ENCODE data around the gene CASZ1.

The CASZ1 gene

DNA sequence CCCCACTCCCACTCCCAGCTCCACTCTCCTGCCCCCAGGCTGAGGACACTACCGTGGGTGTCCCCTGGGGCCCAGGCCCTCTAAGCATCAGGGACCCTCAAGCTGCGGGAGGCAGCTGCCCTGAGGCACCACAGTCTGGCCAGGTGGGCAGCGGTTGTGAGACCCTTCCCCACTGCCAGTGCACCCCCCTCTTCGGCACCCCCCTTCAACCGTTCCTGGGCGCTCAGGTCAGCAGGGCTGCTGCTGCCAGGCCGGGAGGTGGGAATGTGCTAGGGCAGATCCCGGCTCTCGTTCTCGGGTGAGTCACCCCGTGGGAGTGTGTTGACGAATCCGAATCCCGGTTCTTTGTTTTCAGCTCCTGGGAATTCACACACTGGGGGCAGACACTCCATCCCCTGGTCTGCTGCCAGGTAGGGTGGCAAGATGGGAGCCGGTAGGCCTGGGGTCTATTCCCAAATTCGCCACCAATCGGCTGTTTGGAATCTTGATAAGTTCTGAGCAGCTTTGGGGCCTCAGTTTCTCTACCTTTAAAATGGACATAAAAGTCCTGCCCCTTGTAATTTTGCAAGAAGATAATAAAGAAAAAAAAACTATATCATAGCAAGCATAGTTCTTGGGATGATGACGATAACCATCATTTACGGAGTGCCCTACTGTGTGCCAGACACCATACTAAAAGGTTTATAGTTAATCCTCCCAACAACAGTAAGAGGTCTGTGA lies 28.5 kb upstream of the CASZ1 start:
- no peak for DNase-seq

DNA sequence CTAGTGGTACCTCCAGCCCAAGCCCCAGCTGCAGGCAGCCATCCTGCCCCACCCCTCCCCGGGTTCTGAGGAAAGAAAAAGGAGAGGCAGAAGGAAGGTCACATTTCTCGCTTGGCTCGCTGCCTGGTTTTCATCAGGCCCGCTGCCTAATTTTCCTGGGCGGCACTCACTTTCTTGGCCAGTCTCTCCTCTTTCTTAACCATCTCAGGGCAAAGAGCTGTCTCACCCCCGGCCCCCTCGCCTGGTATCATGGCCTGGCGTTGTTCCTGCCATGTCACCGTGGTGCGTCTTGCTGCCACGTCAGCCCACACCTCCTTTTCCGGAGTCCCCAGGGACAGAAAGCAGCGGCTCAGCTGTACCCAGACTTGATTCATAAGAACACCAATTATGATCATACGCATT lies 26.6 kb upstream of the CASZ1 start:
- DNase-seq: no peak

GRCh38 chr1:10821388-10821787 lies 24.9 kb upstream of the CASZ1 start:
- no peak for DNase-seq

- DNase-seq: no peak
These were observed 24.0 kb upstream of the CASZ1 start for GRCh38 chr1:10820422-10820821.

GRCh38 chr1:10819198-10819901 lies 22.9 kb upstream of the CASZ1 start:
- DNase-seq: no peak

GRCh38 chr1:10818262-10819197 lies 22.1 kb upstream of the CASZ1 start:
- no peak for DNase-seq

- no peak for DNase-seq
These were observed 20.4 kb upstream of the CASZ1 start for GRCh38 chr1:10816743-10817369.

DNA sequence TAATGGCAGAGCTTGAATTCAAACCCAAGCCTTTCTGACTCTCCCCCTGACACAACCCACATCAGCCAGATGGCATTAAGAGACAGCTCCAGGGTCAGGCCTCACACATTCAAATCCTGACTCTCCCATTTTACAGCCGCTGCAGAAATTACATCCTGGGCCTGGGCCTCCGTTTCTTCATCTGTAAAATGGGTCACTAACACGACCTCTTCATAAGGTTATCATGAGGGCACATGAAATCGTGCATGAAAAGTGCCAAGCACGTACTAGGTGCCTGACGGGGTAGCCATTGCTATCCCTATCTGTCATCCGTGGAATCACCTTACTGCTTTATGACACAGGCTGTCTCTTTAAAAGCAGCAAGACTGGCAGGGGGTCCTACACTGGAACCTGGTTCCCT lies 19.8 kb upstream of the CASZ1 start:
- no peak for DNase-seq

- no peak for DNase-seq
These were observed 19.4 kb upstream of the CASZ1 start for GRCh38 chr1:10815858-10816195.

- no peak for DNase-seq
These were observed 18.8 kb upstream of the CASZ1 start for GRCh38 chr1:10814976-10815857.

DNA sequence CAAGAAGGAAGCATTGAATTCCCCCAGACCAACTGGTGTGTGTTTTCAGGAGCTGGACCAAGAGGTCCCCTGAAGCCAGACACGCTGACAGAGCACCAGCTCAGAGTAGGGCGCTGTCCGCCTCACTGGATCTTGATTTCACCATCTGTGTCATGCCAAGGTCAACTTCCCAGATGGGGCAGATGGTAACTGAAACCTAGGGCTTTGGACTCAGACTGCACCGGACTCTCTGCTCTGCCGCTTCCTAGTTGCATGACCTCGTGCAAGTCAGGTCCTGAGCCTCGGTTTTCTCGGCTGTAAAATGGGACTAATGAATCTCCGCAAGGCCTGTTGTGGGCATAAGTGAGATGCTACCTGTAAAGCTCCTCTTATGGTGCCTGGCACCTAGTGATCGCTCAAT lies 17.9 kb upstream of the CASZ1 start:
- DNase-seq: no peak

GRCh38 chr1:10813799-10814198 lies 17.4 kb upstream of the CASZ1 start:
- no peak for DNase-seq

GRCh38 chr1:10812387-10812915 lies 16.0 kb upstream of the CASZ1 start:
- no peak for DNase-seq

DNA sequence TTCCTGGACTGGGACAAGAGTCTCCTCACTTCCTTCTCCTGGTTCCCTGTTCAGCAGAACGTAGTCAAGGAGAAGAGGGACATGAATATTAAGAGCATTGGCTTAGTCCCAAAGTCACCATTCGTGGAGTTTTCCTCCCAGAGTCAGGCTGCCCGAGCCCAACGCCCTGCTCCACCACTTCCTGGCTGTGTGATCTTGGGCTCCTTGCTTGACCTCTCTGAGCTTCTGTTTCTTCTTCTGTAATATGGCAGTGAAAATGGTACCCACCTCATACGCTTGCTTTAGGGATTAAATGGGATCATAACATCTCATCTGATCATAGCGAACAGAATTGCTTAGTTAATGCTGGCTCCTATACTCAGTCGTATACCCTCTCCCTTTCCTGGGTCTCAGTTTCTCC lies 12.0 kb upstream of the CASZ1 start:
- DNase-seq: no peak

DNA sequence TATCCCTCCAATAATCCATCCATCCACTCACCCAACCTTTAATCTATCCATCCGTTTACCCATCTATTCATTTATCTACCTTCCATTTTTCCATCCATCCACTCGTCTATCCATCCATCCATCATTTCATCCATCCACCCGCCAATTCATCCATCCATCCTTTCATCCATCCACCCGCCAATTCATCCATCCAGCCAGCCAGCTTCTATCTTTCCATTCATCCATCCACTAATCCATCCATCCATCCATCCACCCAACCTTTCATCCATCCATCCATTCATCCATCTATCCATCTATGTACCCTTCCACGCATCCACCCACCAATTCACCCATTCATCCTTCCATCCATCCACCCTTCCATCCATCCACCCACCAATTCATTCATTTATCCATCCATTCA lies 10.5 kb upstream of the CASZ1 start:
- no peak for DNase-seq

DNA sequence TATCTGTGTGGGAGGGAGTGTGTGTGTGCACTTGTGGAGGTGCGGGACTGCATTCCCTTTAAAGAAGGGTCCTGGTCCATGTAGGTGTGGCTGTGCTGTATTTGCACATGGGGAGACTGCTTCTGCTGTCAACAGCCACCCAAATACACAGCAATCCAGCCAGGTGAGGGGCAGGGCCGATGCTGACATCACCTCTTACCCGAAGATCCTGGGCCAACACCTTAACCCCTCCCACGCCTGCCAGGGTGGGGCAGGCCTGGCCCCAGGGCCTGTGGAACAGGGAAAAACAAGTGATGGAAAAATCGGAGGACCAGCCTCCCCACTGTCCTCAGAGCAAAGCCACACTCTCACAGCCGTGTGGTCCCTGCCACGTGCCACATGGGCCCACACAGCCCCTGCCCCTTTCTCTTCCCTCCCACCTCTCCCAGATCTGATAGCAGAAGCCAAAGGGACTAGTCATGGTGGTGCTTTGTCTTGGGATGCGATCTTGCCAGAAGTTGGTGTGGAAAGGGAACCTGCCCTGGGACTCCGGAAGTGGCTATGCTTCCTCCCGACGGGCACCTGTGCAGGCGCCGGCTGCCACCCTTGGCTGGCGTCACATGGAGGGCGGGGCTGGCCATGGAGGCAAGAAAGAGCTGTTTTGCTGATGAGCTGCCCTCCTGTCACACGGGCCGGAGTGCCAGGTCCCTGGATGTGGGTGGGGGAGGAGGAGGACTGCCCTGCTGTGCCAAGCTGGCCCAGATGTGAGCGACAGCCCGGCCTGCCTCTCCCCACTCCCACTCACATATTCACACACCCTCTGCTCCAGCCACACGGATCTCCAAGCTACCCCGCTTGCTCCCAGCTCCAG lies 7.8 kb upstream of the CASZ1 start:
- DNase-seq: no peak

- no peak for DNase-seq
These were observed 6.7 kb upstream of the CASZ1 start for GRCh38 chr1:10802944-10803715.

DNA sequence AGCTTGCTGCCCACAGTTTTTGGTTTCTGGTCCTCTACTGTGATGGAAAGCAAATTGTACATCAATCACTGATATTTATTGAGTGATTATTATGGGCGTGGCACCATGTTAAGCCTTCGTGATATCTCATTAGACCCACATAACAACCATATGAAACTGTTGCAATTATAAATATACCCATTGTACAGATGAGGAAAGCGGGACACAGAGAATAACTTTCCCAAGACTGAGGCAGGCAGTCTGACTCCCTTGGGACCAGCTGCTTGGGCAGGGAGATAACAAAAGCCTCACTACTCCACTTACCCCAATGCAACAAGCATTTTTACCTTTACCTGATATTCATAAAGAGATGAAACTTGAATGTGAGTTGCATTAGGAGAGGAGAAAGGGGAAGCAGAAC lies 4.3 kb upstream of the CASZ1 start:
- no peak for DNase-seq

DNA sequence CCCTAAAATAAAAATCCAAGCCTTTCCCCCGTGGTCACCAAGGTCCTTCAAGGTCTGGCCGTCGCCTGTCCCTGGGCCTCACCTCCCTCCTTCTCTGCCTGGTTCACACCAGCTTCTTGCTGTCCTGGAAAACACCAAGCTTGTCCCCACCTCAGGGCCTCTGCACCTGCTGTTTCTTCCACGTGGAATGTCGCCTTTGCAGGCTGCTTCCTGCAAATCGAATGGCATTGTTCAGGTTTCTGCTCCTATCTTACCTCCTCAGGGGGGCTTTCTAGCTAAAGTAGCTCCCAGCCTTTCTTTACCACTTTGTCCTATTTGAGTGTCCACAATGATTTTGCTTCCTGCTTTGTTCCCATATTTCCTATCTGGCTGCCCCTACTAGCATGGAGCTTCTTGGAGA lies 3.3 kb upstream of the CASZ1 start:
- no peak for DNase-seq

All from NCI-H1105 treated with DMSO at 0.1 percent for 48 hours (cell line).